Measurements from ENCODE around the gene EIF2A.
"Not testable (repeated sequence)": the region's sequence is repeated elsewhere in the genome, so short reads cannot be mapped to it uniquely, and the experiment has no call there.

Gene EIF2A

DNA sequence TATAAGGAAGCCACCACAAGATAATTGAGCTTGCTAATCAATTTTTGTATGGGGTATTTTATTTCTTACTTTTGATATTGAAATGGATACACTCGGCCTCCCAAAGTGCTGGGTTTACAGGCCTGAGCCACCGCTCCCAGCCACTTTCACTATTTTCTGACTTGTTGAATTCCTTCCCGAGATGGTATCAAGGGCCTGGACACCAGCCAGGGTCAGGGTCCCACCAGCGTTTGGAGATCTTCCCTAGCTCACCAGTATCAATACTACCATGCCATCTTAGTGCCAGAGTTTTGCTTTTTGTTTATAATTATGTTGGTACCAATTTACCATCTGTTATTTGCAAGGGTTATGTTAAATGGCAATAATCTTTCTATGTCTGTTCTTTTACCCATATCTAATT, 51.1 kb downstream of the EIF2A start:
- DNase-seq (no peak), ATAC-seq (ENCODE audit: insufficient read depth, low read depth) (no peak)
- no peaks in the 10 kb centered on the region for H3K9me3 ChIP-seq (ENCODE audit: insufficient read depth, low read length, severe bottlenecking)
- no peak overlapping the region for H3K27ac ChIP-seq (ENCODE audit: low read length)
- H3K4me2 ChIP-seq (ENCODE audit: insufficient read depth, low read length): no peak overlapping the region
- H3K4me3 ChIP-seq (ENCODE audit: low read depth in 1 of 2, low read length in 2 of 2): no peak overlapping the region
- no peaks in the 10 kb centered on the region for H3K27me3 ChIP-seq (ENCODE audit: insufficient read depth, low read length, poor library complexity)
- no peak overlapping the region for H3K9ac ChIP-seq (ENCODE audit: low read depth, low read length)
- TF ChIP-seq, protein P1, sequence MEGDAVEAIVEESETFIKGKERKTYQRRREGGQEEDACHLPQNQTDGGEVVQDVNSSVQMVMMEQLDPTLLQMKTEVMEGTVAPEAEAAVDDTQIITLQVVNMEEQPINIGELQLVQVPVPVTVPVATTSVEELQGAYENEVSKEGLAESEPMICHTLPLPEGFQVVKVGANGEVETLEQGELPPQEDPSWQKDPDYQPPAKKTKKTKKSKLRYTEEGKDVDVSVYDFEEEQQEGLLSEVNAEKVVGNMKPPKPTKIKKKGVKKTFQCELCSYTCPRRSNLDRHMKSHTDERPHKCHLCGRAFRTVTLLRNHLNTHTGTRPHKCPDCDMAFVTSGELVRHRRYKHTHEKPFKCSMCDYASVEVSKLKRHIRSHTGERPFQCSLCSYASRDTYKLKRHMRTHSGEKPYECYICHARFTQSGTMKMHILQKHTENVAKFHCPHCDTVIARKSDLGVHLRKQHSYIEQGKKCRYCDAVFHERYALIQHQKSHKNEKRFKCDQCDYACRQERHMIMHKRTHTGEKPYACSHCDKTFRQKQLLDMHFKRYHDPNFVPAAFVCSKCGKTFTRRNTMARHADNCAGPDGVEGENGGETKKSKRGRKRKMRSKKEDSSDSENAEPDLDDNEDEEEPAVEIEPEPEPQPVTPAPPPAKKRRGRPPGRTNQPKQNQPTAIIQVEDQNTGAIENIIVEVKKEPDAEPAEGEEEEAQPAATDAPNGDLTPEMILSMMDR (IDR thresholded peaks at IDR 0.05; ENCODE audit: borderline replicate concordance, extremely low read depth, low read length, poor library complexity, severe bottlenecking): no peak
- no peak for TF ChIP-seq EZH2 (IDR thresholded peaks at IDR 0.05; ENCODE audit: borderline replicate concordance, low read depth, low read length, severe bottlenecking)
- peaks cover 25% of the 10 kb centered on the region for H3K4me1 ChIP-seq (ENCODE audit: insufficient read depth, low read length)
- H3K36me3 ChIP-seq (ENCODE audit: insufficient read depth, low read length): no peaks in the 10 kb centered on the region
- H2AFZ ChIP-seq (ENCODE audit: low read depth, low read length): no peak overlapping the region
- no peaks in the 10 kb centered on the region for H4K20me1 ChIP-seq (ENCODE audit: insufficient read depth, low read length)
- H3K79me2 ChIP-seq (ENCODE audit: insufficient read depth, low read length): peaks cover 61% of the 10 kb centered on the region

DNA sequence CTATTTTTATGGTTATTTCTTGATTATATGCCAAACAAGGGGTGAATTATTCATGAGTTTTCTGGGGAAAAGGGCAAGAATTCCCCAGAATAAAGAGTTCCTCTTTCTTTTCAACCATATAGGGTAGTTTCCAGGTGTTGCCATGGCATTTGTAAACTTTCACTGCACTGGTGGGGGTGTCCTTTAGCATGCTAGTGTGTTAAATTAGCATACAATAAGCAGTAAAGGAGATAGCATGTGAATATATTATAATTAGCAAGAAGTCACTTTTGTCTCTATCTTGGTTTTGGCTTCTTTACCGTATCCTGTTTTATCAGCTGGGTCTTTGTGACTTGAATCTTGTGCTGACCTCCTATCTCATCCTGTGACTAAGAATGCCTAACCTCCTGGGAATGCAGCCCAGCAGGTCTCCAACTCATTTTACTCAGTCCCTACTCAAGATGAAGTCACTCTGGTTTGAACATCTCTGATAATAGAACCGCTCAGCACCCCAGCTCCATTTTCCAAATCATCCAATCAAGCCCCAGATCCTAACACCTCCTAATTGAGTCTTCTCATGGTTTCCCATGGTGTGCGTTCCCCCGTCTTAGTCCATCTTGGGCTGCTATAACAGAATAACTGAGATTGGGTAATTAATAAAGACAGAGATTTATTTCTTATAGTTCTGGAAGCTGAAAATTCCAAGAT, 53.2 kb downstream of the EIF2A start:
- H3K9me3 ChIP-seq (ENCODE audit: insufficient read depth, low read length, severe bottlenecking): no peaks in the 10 kb centered on the region
- no peaks in the 10 kb centered on the region for H3K36me3 ChIP-seq (ENCODE audit: insufficient read depth, low read length)
- no peak overlapping the region for H3K27ac ChIP-seq (ENCODE audit: low read length)
- H3K4me3 ChIP-seq (ENCODE audit: low read depth in 1 of 2, low read length in 2 of 2): no peak overlapping the region
- DNase-seq: no peak
- peaks cover 7% of the 10 kb centered on the region; the same call in 1 of the 2 replicates for H4K20me1 ChIP-seq (ENCODE audit: insufficient read depth, low read length)
- H3K79me2 ChIP-seq (ENCODE audit: insufficient read depth, low read length): peaks cover 68% of the 10 kb centered on the region
- no peaks in the 10 kb centered on the region for H3K27me3 ChIP-seq (ENCODE audit: insufficient read depth, low read length, poor library complexity)
- no peak for TF ChIP-seq EZH2 (IDR thresholded peaks at IDR 0.05; ENCODE audit: borderline replicate concordance, low read depth, low read length, severe bottlenecking)
- TF ChIP-seq, protein P1 (IDR thresholded peaks at IDR 0.05; ENCODE audit: borderline replicate concordance, extremely low read depth, low read length, poor library complexity, severe bottlenecking): no peak
- H2AFZ ChIP-seq (ENCODE audit: low read depth, low read length): no peak overlapping the region
- H3K4me2 ChIP-seq (ENCODE audit: insufficient read depth, low read length): no peak overlapping the region
- no peak for ATAC-seq (ENCODE audit: insufficient read depth, low read depth)
- peaks cover 33% of the 10 kb centered on the region for H3K4me1 ChIP-seq (ENCODE audit: insufficient read depth, low read length)
- no peak overlapping the region for H3K9ac ChIP-seq (ENCODE audit: low read depth, low read length)

DNA sequence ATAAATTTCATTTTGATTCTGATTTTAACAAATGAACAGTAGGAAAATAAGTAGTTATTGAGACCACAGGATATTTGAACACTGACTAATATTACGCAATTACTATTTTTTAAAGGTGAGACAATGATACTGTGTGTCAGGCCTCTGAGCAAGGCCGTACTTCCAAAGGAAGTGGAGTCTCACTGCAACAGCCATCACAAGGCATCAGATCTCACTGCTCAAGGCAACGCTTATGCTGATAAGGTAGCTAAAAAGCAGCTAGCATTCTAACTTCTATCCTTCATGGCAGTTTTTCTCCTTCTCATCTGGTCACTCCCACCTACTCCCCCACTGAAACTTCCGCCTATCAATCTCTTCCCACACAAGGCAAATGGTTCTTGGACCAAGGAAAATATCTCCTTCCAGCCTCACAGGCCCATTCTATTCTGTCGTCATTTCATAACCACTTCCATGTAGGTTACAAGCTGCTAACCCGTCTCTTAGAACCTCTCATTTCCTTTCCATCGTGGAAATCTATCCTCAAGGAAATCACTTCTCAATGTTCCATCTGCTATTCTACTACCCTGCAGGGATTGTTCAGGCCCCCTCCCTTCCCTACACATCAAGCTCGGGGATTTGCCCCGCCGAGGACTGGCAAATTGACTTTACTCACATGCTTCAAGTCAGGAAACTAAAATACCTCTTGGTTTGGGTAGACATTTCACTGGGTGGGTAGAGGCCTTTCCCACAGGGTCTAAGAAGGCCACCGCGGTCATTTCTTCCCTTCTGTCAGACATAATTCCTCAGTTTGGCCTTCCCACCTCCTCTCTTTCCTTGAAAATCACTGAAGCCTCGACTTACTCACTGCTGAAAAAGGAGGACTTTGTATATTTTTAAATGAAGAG, 54.3 kb downstream of the EIF2A start:
- H3K9me3 ChIP-seq (ENCODE audit: insufficient read depth, low read length, severe bottlenecking); H4K20me1 ChIP-seq (ENCODE audit: insufficient read depth, low read length); H3K36me3 ChIP-seq (ENCODE audit: insufficient read depth, low read length); H3K27ac ChIP-seq (ENCODE audit: low read length); ATAC-seq (ENCODE audit: insufficient read depth, low read depth); H3K27me3 ChIP-seq (ENCODE audit: insufficient read depth, low read length, poor library complexity); H2AFZ ChIP-seq (ENCODE audit: low read depth, low read length); DNase-seq; H3K9ac ChIP-seq (ENCODE audit: low read depth, low read length): not testable (repeated sequence)
- Histone ChIP-seq H3K4me1 (ENCODE audit: insufficient read depth, low read length) (peaks cover 44% of the 10 kb centered on the region), H3K4me2 (ENCODE audit: insufficient read depth, low read length) (peak overlapping the region; percentile 84), H3K79me2 (ENCODE audit: insufficient read depth, low read length) (peaks cover 76% of the 10 kb centered on the region), H3K4me3 (ENCODE audit: low read depth in 1 of 2, low read length in 2 of 2) (peak overlapping the region in 1 of 2 experiments; percentile 8; a peak in 1 of 4 replicates)

Measured in DND-41 (cell line).